ENCODE data around the gene ATP5F1D.

GRCh38 chr19:1279782-1280341, 38.3 kb downstream of the ATP5F1D start:
- TF ChIP-seq MAX (IDR thresholded peaks at IDR 0.05) (no peak), EP300 (IDR thresholded peaks at IDR 0.05; ENCODE audit: borderline replicate concordance in 1 of 2, low read depth in 2 of 2, low read length in 2 of 2) (no peak), POLR2AphosphoS5 (IDR thresholded peaks at IDR 0.05; ENCODE audit: low read depth, low read length) (peak; percentile 58; the same call in 1 of the 2 replicates), POLR2A (IDR thresholded peaks at IDR 0.05; ENCODE audit: control extremely low read depth in 1 of 2, low read depth in 2 of 2, low read length in 2 of 2) (peak in 1 of 2 experiments; percentile 23; a peak in 1 of 3 replicates), CHD7 (IDR thresholded peaks at IDR 0.05; ENCODE audit: insufficient replicate concordance, low read length) (no peak), MAFK (IDR thresholded peaks at IDR 0.05; ENCODE audit: low read depth, low read length) (no peak), CEBPB (IDR thresholded peaks at IDR 0.05; ENCODE audit: low read depth, low read length) (no peak)
- TF ChIP-seq, protein P1, sequence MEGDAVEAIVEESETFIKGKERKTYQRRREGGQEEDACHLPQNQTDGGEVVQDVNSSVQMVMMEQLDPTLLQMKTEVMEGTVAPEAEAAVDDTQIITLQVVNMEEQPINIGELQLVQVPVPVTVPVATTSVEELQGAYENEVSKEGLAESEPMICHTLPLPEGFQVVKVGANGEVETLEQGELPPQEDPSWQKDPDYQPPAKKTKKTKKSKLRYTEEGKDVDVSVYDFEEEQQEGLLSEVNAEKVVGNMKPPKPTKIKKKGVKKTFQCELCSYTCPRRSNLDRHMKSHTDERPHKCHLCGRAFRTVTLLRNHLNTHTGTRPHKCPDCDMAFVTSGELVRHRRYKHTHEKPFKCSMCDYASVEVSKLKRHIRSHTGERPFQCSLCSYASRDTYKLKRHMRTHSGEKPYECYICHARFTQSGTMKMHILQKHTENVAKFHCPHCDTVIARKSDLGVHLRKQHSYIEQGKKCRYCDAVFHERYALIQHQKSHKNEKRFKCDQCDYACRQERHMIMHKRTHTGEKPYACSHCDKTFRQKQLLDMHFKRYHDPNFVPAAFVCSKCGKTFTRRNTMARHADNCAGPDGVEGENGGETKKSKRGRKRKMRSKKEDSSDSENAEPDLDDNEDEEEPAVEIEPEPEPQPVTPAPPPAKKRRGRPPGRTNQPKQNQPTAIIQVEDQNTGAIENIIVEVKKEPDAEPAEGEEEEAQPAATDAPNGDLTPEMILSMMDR (IDR thresholded peaks at IDR 0.05; ENCODE audit: control extremely low read depth in 1 of 3, insufficient read depth in 1 of 3, low read depth in 1 of 3, low read length in 3 of 3) = peak; percentile 91 to 99 (median 98)

Data from H1 (cell line).